OCI-LY1 (cell line): ENCODE measurements around the gene TARM1.

Experiments used
- H2AFZ ChIP-seq: fragments of 200-600 bp; sonication (generic), shearing (Covaris generic); 2 replicates; pipeline ENCODE4 v1.6.0; 2014; ENCODE audit warnings: antibody characterized with exemption, mild to moderate bottlenecking, low read length
- H3F3A ChIP-seq: fragments of 200-600 bp; sonication (generic), shearing (Covaris generic); 2 replicates; pipeline ENCODE4 v1.6.0; 2014; ENCODE audit warnings: mild to moderate bottlenecking, antibody characterized with exemption, low read length, moderate library complexity; ENCODE audit not compliant: insufficient read depth
- H3K27ac ChIP-seq: fragments of 200-600 bp; sonication (generic); 2 replicates; pipeline ENCODE4 v1.5.1; 2014; ENCODE audit warnings: low read length, mixed run types, mild to moderate bottlenecking, low read depth; ENCODE audit not compliant: poor library complexity, severe bottlenecking
- H3K27me3 ChIP-seq: fragments of 200-600 bp; sonication (generic); 2 replicates; pipeline ENCODE4 v1.6.0; 2014; ENCODE audit warnings: antibody characterized with exemption, mild to moderate bottlenecking, low read length, moderate library complexity; ENCODE audit not compliant: insufficient read depth
- H3K36me3 ChIP-seq: fragments of 200-600 bp; sonication (generic); 2 replicates; pipeline ENCODE4 v1.6.1; 2014; ENCODE audit warnings: mild to moderate bottlenecking, antibody characterized with exemption, low read length, moderate library complexity, mixed read lengths; ENCODE audit not compliant: insufficient read depth
- H3K4me1 ChIP-seq: fragments of 200-600 bp; sonication (generic); 2 replicates; pipeline ENCODE4 v1.5.1; 2014; ENCODE audit warnings: mild to moderate bottlenecking, low read length, moderate library complexity; ENCODE audit not compliant: insufficient read depth, severe bottlenecking
- H3K4me2 ChIP-seq: fragments of 200-600 bp; sonication (generic), shearing (Covaris generic); 2 replicates; pipeline ENCODE4 v1.6.1; 2014; ENCODE audit warnings: low read length
- H3K4me3 ChIP-seq: fragments of 200-600 bp; sonication (generic); 2 replicates; pipeline ENCODE4 v1.5.1; 2014; ENCODE audit warnings: low read length, low read depth, mild to moderate bottlenecking, mixed read lengths; ENCODE audit not compliant: poor library complexity, severe bottlenecking
- H3K79me2 ChIP-seq: fragments of 200-600 bp; shearing (Covaris generic); 2 replicates; pipeline ENCODE4 v1.6.1; 2016; ENCODE audit warnings: mixed run types, low read length, mixed read lengths; ENCODE audit not compliant: insufficient read depth
- H3K9ac ChIP-seq: fragments of 200-600 bp; sonication (generic), shearing (Covaris generic); 2 replicates; pipeline ENCODE4 v1.6.1; 2014; ENCODE audit warnings: mild to moderate bottlenecking, low read length, mixed read lengths
- H3K9me2 ChIP-seq: fragments of 200-600 bp; sonication (generic), shearing (Covaris generic); 2 replicates; pipeline ENCODE4 v1.6.1; 2014; ENCODE audit warnings: low read depth, mild to moderate bottlenecking, low read length, mixed read lengths
- H3K9me3 ChIP-seq: fragments of 200-600 bp; shearing (Covaris generic); 2 replicates; pipeline ENCODE4 v1.6.1; 2014; ENCODE audit warnings: low read length, mixed read lengths
- H4K20me1 ChIP-seq: fragments of 200-600 bp; sonication (generic), shearing (Covaris generic); 2 replicates; pipeline ENCODE4 v1.6.0; 2016; ENCODE audit warnings: mild to moderate bottlenecking, low read length; ENCODE audit not compliant: insufficient read depth
- CTCF ChIP-seq: fragments of 200-600 bp; sonication (generic), shearing (Covaris generic); IDR thresholded peaks from 2 replicates; pipeline ENCODE4 v1.5.1; 2017; ENCODE audit warnings: mild to moderate bottlenecking, antibody characterized with exemption, low read length, moderate library complexity, mixed read lengths
- EZH2 ChIP-seq: fragments of 200-600 bp; sonication (generic), shearing (Covaris generic); IDR thresholded peaks from 2 replicates; pipeline ENCODE4 v1.8.0; 2017; ENCODE audit warnings: borderline replicate concordance, mixed run types, mild to moderate bottlenecking, antibody characterized with exemption, low read length, moderate library complexity, mixed read lengths

TARM1 gene

GRCh38 chr19:54077334-54077733 is 3.8 kb downstream of the TARM1 start:
- Histone ChIP-seq H3K9me3 (no peaks in the 10 kb centered on the region), H3K4me3 (no peak overlapping the region), H3K9ac (no peak overlapping the region), H3K27me3 (no peaks in the 10 kb centered on the region; the same call in 1 of the 2 replicates), H3K27ac (no peak overlapping the region), H2AFZ (no peak overlapping the region), H3K4me2 (no peak overlapping the region), H3K79me2 (no peaks in the 10 kb centered on the region), H3F3A (no peaks in the 10 kb centered on the region), H3K9me2 (no peaks in the 10 kb centered on the region), H3K36me3 (no peaks in the 10 kb centered on the region), H4K20me1 (no peaks in the 10 kb centered on the region), H3K4me1 (no peaks in the 10 kb centered on the region)
- TF ChIP-seq CTCF (no peak), EZH2 (no peak)

- TF ChIP-seq EZH2 (no peak), CTCF (no peak)
- Histone ChIP-seq H3K4me3 (no peak overlapping the region), H3K4me1 (no peaks in the 10 kb centered on the region), H3F3A (no peaks in the 10 kb centered on the region), H3K9me3 (no peaks in the 10 kb centered on the region), H4K20me1 (no peaks in the 10 kb centered on the region), H3K9ac (no peak overlapping the region), H3K79me2 (no peaks in the 10 kb centered on the region), H3K27me3 (peaks cover 1% of the 10 kb centered on the region; the same call in 1 of the 2 replicates), H3K9me2 (no peaks in the 10 kb centered on the region), H3K36me3 (no peaks in the 10 kb centered on the region), H3K27ac (no peak overlapping the region), H3K4me2 (no peak overlapping the region), H2AFZ (no peak overlapping the region)
Measured at GRCh38 chr19:54074851-54075250, 6.3 kb downstream of the TARM1 start.

- Histone ChIP-seq H4K20me1 (no peaks in the 10 kb centered on the region), H2AFZ (no peak overlapping the region), H3K27ac (no peak overlapping the region), H3K9me2 (no peaks in the 10 kb centered on the region), H3K9me3 (no peaks in the 10 kb centered on the region), H3K4me2 (no peak overlapping the region), H3F3A (no peaks in the 10 kb centered on the region), H3K27me3 (peaks cover 3% of the 10 kb centered on the region; the same call in 1 of the 2 replicates), H3K4me1 (no peaks in the 10 kb centered on the region), H3K79me2 (no peaks in the 10 kb centered on the region), H3K4me3 (no peak overlapping the region), H3K36me3 (no peaks in the 10 kb centered on the region), H3K9ac (no peak overlapping the region)
- TF ChIP-seq CTCF = no peak
Measured at GRCh38 chr19:54073829-54074228, 7.3 kb downstream of the TARM1 start.
